GM18505 (cell line): ENCODE results near the gene CTSE.

Source experiments
- ATAC-seq: cut with Tn5 transposase; IDR thresholded peaks from one replicate; pipeline ENCODE4 v1.9.1; 2021; ENCODE audit not compliant: unreplicated experiment
- POLR2A ChIP-seq: IDR thresholded peaks from 4 replicates; pipeline ENCODE4 v1.6.1; 2011; ENCODE audit warnings: borderline replicate concordance; ENCODE audit not compliant: insufficient read depth, insufficient read length; ENCODE audit errors: extremely low read depth

Gene CTSE

GRCh38 chr1:205965036-205965884 lies 58.4 kb downstream of the CTSE start:
- TF ChIP-seq POLR2A, result no peak
- no peak for ATAC-seq

GRCh38 chr1:205963352-205964155 lies 60.1 kb downstream of the CTSE start:
- no peak for TF ChIP-seq POLR2A
- ATAC-seq, result no peak

- no peak for ATAC-seq
- TF ChIP-seq POLR2A, result no peak
These were observed 60.9 kb downstream of the CTSE start for GRCh38 chr1:205962821-205963221.

GRCh38 chr1:205961991-205962820 lies 61.5 kb downstream of the CTSE start:
- ATAC-seq, result no peak

GRCh38 chr1:205961405-205961804 lies 62.3 kb downstream of the CTSE start:
- TF ChIP-seq POLR2A, result no peak
- ATAC-seq, result no peak

More at GRCh38 chr1:205961991-205962820, 61.5 kb downstream of the CTSE start:
- TF ChIP-seq POLR2A, result no peak

- ATAC-seq, result no peak
These were observed 63.9 kb downstream of the CTSE start for GRCh38 chr1:205959789-205960188.

More at GRCh38 chr1:205959789-205960188, 63.9 kb downstream of the CTSE start:
- no peak for TF ChIP-seq POLR2A
